GM10847 (cell line): ENCODE data around the gene STARD13.

ENCODE experiments used
- POLR2A ChIP-seq: IDR thresholded peaks from 2 replicates; pipeline ENCODE4 v1.6.1; 2011; ENCODE audit not compliant: insufficient read length; ENCODE audit errors: extremely low read depth

Gene STARD13

DNA sequence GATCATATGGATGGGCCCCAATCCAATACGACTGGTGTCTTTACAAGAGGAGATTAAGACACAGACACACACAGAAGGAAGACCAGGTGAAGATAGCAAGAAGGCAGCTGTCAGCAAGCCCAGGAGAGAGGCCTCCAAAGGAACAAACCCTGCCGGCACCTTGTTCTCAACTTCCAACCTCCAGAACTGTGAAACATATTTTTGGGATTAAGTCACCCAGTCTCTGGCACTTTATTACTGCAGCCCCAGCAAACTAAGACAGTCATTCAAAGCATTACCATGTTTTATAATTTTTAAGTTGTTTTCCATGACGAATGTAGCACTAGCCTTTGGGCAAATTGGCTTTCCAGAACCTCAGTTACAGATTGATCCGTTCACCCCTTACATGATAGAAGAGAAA lies 11.3 kb downstream of the STARD13 start:
- TF ChIP-seq POLR2A = no peak

DNA sequence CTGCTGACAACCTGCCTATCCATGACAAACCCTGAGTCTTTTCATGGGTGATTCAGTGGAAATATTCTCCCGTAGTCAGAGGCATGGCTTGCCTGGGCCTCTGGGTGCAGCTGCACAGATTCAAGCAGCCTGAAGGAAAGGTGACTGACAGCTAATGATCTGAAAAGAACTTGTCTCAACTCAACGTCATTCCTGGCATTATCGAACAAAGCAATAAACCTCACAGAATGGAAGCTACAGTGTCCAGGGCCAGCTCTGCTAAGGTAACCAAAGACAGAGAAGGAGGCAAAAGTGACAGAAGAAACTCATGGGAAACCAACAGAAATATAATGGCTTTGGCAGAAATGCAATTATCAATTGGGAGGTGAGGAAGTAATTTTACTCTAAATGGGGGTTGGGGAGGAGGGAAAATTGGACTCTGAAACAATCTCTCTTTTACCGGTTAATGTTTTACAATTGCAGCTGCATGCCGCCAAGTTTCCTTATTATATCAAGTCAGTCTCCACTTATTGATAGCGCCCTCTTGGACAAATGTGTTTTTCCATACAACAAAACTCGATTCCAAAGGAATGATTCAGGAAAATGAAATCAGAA lies 12.9 kb downstream of the STARD13 start:
- TF ChIP-seq POLR2A = no peak

DNA sequence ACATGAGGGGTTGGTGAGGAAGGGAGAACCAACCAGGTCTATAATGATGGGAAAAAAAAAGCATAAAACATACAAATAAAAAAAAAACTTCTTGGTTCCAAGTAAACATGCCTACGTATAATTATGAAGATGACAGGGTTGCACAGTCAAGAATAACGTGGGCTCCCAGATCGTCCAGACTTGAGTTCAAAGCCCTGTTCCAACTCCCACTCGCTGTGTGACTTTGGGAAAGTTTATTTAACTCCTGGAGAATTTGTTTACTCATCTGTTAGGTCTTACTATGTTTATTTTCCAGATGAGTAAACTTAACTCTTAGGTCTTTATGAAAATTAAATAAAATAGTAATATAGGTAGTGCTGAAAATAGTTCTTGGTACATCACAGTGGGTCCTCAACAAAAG lies 13.8 kb downstream of the STARD13 start:
- no peak for TF ChIP-seq POLR2A

DNA sequence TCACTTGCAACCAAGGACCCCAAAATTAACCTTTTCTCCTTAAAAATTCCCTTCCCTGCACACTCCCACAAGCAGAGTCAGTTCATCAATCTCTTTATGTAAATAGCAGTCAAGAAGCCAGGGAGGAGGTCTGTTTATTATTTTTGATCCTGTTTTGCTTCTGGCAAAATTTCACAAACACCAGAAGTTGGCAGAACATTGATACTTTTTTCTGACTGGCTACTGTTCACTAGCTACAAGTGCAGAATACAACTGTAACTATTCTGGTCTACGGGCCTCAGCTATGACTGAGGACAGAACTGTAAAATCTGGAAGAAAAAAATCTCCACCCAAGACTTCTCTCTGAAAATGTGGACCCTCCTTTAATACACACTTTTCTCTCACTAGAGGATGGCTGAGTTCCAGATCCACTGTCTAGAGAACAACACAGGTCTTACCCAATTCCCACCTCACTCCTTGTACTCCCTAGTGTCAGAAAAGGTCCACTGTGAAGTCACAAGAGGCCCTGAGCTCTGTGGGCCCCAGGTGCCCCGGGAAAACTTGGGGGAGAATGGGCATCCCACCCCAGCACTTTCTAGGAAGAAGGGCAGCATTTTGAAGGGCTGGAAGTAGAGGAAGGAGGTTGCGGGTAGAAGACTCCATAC lies 14.5 kb downstream of the STARD13 start:
- no peak for TF ChIP-seq POLR2A

DNA sequence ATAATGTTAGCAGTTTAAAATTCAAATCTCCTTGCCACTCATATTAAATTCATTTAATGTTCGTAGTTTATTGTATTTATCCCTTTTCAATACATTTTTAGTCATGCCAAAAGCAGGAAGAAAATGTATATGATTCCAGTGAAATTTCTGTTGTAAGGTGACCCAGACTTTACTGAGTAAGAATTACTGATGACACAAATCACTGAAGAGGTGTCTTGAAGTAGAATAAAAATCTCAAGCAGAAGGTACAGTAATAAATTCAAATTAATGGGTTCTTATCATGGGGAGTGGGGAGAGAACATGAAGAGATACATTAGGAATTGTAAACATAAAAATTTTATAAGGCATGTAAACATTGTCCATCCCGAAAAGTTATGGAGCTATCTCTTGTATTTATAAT lies 19.9 kb downstream of the STARD13 start:
- no peak for TF ChIP-seq POLR2A

DNA sequence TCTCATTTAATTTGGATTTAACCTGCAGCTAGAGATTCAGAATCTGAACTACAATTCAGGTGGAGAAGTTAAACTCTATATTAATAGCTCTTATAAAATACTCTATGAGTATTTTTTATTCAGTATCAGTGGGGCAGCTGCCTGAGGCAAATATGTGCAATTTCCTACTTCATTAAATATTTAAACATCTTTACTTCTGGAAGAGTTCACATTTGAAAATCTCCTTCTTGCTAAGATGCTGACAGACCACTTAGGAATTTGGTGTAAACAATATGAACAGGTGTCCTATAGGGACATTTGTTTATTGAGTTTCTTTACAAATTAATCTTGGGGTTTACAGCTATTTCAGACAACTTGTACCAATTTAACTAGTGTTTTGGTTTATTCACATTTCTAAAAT lies 20.4 kb downstream of the STARD13 start:
- TF ChIP-seq POLR2A = no peak

DNA sequence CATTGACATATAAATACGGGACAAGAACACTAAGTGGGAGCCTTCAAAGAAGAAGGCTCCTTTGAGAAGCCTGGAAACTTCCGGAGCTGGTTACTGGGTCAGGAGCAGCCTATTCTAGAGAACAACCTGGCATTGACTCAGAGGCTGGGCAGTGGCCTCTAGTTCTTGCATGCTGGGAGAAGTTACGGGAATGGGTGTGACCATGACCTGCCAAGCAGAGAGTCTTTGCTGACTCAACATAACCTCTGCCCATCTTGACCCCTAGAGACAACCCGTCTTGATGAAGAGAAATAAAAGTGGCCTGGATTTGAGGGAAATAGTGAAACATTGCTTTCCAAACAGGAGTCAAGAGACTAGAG lies 21.0 kb downstream of the STARD13 start:
- no peak for TF ChIP-seq POLR2A

DNA sequence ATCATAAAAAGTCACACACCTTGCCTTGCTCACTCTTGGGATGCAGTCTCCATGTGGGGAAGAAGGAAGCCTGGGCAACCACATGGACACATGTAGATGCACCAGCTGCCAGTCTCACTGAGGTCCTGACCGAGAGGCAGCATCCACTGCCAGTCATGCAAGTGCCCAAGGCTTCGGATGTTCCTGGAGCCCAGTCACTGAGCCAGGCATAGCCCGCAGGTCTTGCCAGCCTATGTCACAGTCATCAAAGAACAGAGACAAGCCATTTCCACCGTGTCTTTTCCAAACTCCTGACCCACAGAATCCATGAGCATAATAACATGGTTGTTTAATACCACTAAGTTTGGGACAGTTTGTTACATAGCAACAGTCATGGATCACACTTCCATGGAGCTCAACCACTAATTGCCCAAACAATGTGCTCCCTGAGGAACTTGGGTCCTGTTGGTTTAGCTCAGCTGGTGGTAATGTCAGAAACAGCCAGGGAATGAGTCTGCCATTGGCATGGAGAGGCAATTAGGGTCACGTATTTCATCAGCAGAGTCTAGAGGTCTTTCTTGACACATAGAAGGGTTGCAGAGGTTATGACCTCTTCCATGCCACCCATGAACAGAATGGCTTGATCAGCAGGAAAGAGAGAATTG lies 21.5 kb downstream of the STARD13 start:
- no peak for TF ChIP-seq POLR2A

DNA sequence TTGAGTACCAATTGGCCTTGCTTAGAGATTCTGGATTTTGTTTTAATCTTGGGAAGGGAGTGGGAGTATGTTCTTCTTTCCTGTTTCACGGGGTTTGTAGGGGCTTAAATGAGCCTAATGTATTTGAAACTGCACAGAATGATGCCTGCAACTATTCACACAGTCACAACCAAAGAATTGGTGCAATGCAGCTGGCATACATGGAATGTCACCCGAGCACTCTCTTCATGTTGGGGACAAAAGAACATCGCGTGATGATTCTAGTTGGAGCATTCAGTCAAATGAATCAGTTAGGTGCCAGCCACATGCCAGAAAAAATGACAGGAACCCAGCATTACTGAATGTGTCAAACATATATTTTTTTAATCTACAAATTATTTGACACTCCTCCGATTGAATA lies 22.1 kb downstream of the STARD13 start:
- TF ChIP-seq POLR2A = no peak

DNA sequence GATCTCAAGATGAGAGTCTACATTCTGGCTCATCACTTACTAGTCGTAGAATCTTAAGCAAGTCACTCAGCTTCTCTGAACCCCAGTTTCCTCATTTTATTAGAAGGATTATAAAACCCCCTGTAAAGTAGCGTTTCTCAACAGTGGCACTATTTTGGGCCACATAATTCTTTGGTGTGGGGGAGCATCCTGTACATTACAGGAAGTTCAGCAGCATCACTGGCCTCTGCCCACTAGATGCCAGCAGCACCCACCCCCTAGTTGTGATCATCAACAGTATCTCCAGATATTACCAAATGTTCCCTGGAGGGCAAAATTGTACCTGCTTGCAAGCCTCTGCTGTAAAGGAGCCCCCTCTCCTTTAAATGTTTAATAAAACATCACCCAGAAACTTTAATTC lies 22.6 kb downstream of the STARD13 start:
- no peak for TF ChIP-seq POLR2A

DNA sequence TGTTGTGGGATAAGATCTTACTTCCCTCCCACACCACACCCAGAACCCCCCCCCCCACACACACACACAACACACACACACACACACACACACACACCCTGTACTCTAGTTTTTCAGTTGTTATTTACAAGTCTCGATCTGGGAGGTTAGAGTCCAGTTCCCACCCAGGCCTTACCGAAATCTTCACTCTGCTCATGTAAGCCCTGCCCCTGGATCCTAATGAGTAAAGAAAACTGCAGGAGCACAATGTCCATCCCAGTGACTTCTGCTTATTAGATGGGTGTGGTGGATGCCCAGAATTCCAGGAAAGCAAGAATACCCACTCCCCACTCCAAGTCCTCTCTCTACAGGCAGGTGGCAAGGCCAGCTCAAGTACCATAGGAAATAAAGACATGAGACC lies 23.0 kb downstream of the STARD13 start:
- no peak for TF ChIP-seq POLR2A

DNA sequence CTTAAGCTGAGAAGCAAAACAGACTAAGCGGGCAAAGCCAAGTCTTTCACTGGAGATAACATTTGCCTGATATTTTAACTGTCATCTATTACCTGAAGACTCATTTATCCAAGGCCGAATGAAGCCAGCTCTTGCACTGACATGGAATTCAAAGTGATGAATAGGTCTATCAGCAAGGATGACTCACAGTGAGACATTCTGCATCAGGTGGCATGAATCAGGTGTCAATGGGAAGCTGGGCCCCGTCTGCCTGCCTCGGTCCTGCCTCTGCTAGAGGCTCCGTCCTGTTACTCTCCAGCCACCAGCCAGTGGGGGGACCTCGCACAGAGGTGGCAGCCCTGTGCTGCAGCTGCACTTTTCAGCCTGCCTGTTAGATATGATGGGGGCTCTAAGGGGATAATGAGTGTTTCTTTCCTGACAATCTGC lies 23.5 kb downstream of the STARD13 start:
- no peak for TF ChIP-seq POLR2A

DNA sequence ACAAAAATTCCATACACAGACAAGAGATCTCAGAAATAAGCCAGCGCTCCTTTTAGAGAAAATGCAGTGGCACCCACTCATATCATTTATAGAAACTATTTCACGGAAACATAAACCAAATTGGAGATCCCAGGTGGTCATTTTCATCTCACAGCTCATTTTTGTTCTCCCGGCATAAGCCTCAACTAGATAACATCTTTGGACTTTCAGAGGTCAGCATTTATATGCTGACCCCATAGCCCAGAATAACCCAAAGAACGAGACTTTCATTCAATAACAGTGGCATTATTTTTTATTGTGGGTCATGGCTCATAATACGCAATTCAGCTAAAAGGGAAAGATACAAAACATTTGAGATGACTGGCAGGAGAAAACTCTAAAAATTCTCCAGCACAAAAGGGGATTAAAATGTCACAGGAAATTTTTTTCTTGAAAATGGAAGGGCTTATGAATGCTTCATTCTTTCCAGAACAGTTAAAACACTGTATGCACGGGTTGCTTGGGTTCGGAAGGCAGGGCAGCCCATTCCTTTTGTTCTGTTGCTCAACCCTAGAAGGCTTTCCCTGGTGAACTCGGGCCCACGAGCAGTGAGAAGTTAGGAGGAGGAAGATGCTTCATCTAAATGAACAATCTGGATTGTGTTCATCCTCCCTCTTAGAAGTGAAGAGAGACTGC lies 24.0 kb downstream of the STARD13 start:
- no peak for TF ChIP-seq POLR2A

DNA sequence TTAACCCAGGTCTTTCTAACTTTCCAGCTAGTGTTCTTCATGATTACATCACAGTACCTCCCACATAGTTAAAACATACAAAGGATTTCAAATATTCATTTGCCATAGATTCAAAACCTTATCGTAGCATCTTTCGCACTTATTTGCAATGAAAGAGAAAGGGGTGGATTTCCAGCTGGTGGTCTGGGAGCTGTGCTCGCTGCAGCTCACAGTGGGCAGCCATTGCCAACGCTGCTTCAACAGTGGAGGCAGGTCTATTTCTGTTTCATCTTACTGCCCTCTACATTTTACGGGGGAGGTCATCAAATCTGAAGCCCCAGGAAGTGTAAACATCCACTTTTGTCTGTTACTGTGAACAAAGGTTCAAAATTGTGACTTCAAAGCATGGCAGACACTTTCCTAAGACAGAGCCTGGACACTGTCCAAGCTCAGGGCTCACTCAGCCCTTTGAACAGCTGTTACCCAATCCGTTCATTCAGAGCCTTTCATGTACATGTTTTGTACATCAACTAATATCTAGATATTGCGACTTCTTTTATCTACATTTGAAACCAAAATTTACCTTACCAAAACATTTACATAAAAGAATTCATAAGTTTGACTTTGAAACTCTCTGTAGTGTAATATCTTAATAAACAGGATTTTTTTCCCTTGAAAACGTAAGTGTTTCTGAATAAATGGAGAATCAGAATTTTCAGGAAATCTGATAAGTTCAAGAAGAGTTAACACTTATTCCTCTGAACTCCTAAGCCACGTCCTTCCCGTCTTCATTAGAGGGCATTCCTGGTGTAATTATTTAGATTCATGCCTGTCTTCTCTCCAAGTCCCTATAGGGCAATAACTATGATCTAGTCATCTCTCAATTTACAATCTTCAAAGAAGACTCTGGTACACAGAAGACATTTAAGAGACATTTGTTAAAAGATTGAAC lies 25.1 kb downstream of the STARD13 start:
- no peak for TF ChIP-seq POLR2A

DNA sequence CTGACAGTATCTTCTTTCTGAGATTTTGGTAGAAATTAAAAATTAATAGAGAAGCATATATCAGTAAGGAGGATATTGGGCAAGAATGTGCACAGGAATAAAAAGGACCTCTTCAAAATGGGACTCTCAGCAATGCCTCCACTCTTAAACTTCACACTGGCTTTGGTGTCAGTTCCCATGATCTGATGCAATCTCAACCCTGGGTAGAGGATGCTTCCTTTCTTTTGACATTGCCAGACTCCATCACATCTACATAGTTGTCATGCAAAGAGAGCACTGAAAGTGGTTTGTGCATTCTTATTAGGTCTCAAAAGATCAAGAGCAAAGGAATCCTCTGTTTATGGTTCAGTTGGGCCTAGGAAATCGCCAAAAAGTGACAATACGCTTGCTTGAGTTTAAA lies 26.3 kb downstream of the STARD13 start:
- no peak for TF ChIP-seq POLR2A
